Fibroblast of skin of back (primary cell): ENCODE data around the gene CHST3. TPM values are rescaled to one million over a fixed set of nuclear protein-coding genes. Genes with fewer than 3 reads are reported as not detected.
"Not testable (repeated sequence)": the region's sequence is repeated elsewhere in the genome, so short reads cannot be mapped to it uniquely, and the experiment has no call there.

Experiments used
- DNase-seq: peaks from one replicate; pipeline ENCODE4 v3.0.0-alpha.2; 2013
- polyA plus RNA-seq, 2 experiments: library from polyadenylated mRNA; unstranded; fragments of 120-200 nt; gene quantifications; one replicate each; pipeline ENCODE4 v1.2.1, GENCODE V29; 2013; ENCODE audit not compliant: insufficient read length in 2 of 2

The CHST3 gene
- polyA plus RNA-seq (2013, experiment 1 of 2; ENCODE audit: insufficient read length), result 40.3 TPM
- polyA plus RNA-seq (2013, experiment 2 of 2; ENCODE audit: insufficient read length), result 34.9 TPM

GRCh38 chr10:71964098-71964742 lies at the start of gene CHST3:
Gene CHST3, plus strand, starts transcription at chr10:71964395. Its CDS starts 41,448 bp downstream, at chr10:72005843.
- DNase-seq, result peak; percentile 69

- DNase-seq, result no peak
Measured at GRCh38 chr10:71916827-71917226, 47.4 kb upstream of the CHST3 start.

GRCh38 chr10:71918992-71919391 lies 45.2 kb upstream of the CHST3 start:
- DNase-seq, result no peak

GRCh38 chr10:71919956-71920539 lies 44.1 kb upstream of the CHST3 start:
- DNase-seq, result not testable (repeated sequence)

- DNase-seq, result no peak
Measured at GRCh38 chr10:71920540-71921323, 43.5 kb upstream of the CHST3 start.

GRCh38 chr10:71921324-71922027 lies 42.7 kb upstream of the CHST3 start:
- DNase-seq, result no peak

GRCh38 chr10:71923138-71923692 lies 41.0 kb upstream of the CHST3 start:
- DNase-seq, result no peak

- DNase-seq, result no peak
Measured at GRCh38 chr10:71924771-71925170, 39.4 kb upstream of the CHST3 start.

GRCh38 chr10:71927159-71927558 lies 37.0 kb upstream of the CHST3 start:
- no peak for DNase-seq

GRCh38 chr10:71927776-71928592 lies 36.2 kb upstream of the CHST3 start:
- DNase-seq, result peak; percentile 41

GRCh38 chr10:71931295-71931694 lies 32.9 kb upstream of the CHST3 start:
- DNase-seq, result no peak

- DNase-seq, result no peak
Measured at GRCh38 chr10:71933651-71934050, 30.5 kb upstream of the CHST3 start.

- no peak for DNase-seq
Measured at GRCh38 chr10:71938211-71938610, 26.0 kb upstream of the CHST3 start.

GRCh38 chr10:71939304-71939703 lies 24.9 kb upstream of the CHST3 start:
- DNase-seq, result no peak

- no peak for DNase-seq
Measured at GRCh38 chr10:71939861-71940474, 24.2 kb upstream of the CHST3 start.

- no peak for DNase-seq
Measured at GRCh38 chr10:71940752-71941151, 23.4 kb upstream of the CHST3 start.

GRCh38 chr10:71941318-71941717 lies 22.9 kb upstream of the CHST3 start:
- no peak for DNase-seq

GRCh38 chr10:71945819-71946474 lies 18.2 kb upstream of the CHST3 start:
- DNase-seq, result no peak

GRCh38 chr10:71946700-71947099 lies 17.5 kb upstream of the CHST3 start:
- no peak for DNase-seq

GRCh38 chr10:71948496-71949067 lies 15.6 kb upstream of the CHST3 start:
- DNase-seq, result no peak
